GM23338 (cell line): Measurements from ENCODE around the gene PDE3B.

Source experiments
- CTCF ChIP-seq, 2 experiments: fragments of 200-600 bp in 1 of 2; sonication (generic) in 1 of 2; conservative IDR thresholded peaks; 2 replicates each; pipeline versions ENCODE4 v1.5.1 to v1.6.1; 2016 to 2017; ENCODE audit warnings: antibody characterized with exemption in 2 of 2, low read depth in 2 of 2, mild to moderate bottlenecking in 2 of 2, moderate library complexity in 1 of 2
- EZH2phosphoT487 ChIP-seq: fragments of 200-600 bp; sonication (generic); IDR thresholded peaks from one replicate; pipeline ENCODE4 v1.8.1; 2018; ENCODE audit warnings: antibody characterized with exemption; ENCODE audit not compliant: unreplicated experiment
- JUNB ChIP-seq: IDR thresholded peaks from one replicate; pipeline ENCODE4 v1.6.1; 2016; ENCODE audit warnings: antibody characterized with exemption; ENCODE audit not compliant: unreplicated experiment
- POLR2AphosphoS5 ChIP-seq: IDR thresholded peaks from 2 replicates; pipeline ENCODE4 v1.6.1; 2016; ENCODE audit warnings: antibody characterized with exemption, low read depth
- ZNF114 ChIP-seq: fragments of 250-450 bp; sonication (Bioruptor Pico); IDR thresholded peaks from 2 replicates; pipeline ENCODE4 v1.5.0; 2020; ENCODE audit warnings: mild to moderate bottlenecking, moderate library complexity
- ZNF331 ChIP-seq: fragments of 250-450 bp; sonication (Bioruptor Pico); IDR thresholded peaks from 2 replicates; pipeline ENCODE4 v1.5.0; 2020; ENCODE audit warnings: low read depth, mild to moderate bottlenecking, moderate library complexity
- ZNF462 ChIP-seq: fragments of 250-450 bp; sonication (Bioruptor Pico); IDR thresholded peaks from 2 replicates; pipeline ENCODE4 v1.5.0; 2020; ENCODE audit warnings: mild to moderate bottlenecking, moderate library complexity

- no peak for TF ChIP-seq CTCF (conservative IDR thresholded peaks at IDR 0.05; ENCODE audit: low read depth in 2 of 2)
- no peak for TF ChIP-seq JUNB
- TF ChIP-seq ZNF462 (CRISPR knock-in tag) = no peak
- TF ChIP-seq ZNF331 (CRISPR knock-in tag) = no peak
- no peak for TF ChIP-seq ZNF114 (CRISPR knock-in tag)
- no peak for TF ChIP-seq EZH2phosphoT487
- no peak for TF ChIP-seq POLR2AphosphoS5
These were observed 31.7 kb upstream of the PDE3B start for GRCh38 chr11:14611939-14612338.
